OCI-LY1 (cell line): Measurements from ENCODE around the gene WFDC9.
"Not testable (repeated sequence)": the region's sequence is repeated elsewhere in the genome, so short reads cannot be mapped to it uniquely, and the experiment has no call there.

ENCODE experiments used
- EZH2 ChIP-seq: fragments of 200-600 bp; sonication (generic), shearing (Covaris generic); IDR thresholded peaks from 2 replicates; pipeline ENCODE4 v1.8.0; 2017; ENCODE audit warnings: borderline replicate concordance, mixed run types, mild to moderate bottlenecking, antibody characterized with exemption, low read length, moderate library complexity, mixed read lengths
- TF ChIP-seq, protein P1 (sequence below): fragments of 200-600 bp; sonication (generic), shearing (Covaris generic); IDR thresholded peaks from 2 replicates; pipeline ENCODE4 v1.5.1; 2017; ENCODE audit warnings: mild to moderate bottlenecking, antibody characterized with exemption, low read length, moderate library complexity, mixed read lengths

DNA sequence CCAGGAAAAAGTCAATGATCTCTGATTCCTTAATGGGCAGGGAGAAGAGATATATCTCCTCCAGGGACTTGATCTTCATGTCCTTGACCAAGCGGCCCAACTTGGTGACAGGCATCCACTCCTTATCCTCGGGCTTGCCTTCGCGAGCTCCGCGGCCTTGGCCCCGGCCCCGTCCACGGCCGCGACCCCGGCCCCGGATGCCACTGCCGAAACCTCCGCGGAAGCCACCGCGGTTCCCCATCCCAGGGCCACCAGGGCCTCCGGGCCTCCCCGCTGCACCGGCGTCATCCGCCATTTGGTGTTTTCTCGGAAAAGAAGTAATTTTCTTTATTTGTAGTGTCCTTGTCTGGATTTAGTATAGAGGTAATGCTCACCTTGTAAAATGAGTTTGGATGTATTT lies 10.0 kb upstream of the WFDC9 start:
- TF ChIP-seq EZH2: not testable (repeated sequence)
- TF ChIP-seq, protein P1, sequence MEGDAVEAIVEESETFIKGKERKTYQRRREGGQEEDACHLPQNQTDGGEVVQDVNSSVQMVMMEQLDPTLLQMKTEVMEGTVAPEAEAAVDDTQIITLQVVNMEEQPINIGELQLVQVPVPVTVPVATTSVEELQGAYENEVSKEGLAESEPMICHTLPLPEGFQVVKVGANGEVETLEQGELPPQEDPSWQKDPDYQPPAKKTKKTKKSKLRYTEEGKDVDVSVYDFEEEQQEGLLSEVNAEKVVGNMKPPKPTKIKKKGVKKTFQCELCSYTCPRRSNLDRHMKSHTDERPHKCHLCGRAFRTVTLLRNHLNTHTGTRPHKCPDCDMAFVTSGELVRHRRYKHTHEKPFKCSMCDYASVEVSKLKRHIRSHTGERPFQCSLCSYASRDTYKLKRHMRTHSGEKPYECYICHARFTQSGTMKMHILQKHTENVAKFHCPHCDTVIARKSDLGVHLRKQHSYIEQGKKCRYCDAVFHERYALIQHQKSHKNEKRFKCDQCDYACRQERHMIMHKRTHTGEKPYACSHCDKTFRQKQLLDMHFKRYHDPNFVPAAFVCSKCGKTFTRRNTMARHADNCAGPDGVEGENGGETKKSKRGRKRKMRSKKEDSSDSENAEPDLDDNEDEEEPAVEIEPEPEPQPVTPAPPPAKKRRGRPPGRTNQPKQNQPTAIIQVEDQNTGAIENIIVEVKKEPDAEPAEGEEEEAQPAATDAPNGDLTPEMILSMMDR: not testable (repeated sequence)
